D341Med (cell line): ENCODE results near the gene DPM1.

Experiments used
- DNase-seq: peaks from one replicate; pipeline ENCODE4 v3.0.0; 2012; ENCODE audit warnings: low spot score

Gene DPM1

GRCh38 chr20:50957798-50958614 is at the start of gene DPM1:
TSS of gene DPM1 (minus strand) at chr20:50958532. CDS start at chr20:50958523, 9 bp downstream.
- DNase-seq, result peak; percentile 91

GRCh38 chr20:51005214-51005613 is 46.9 kb upstream of the DPM1 start:
- DNase-seq, result no peak

DNA sequence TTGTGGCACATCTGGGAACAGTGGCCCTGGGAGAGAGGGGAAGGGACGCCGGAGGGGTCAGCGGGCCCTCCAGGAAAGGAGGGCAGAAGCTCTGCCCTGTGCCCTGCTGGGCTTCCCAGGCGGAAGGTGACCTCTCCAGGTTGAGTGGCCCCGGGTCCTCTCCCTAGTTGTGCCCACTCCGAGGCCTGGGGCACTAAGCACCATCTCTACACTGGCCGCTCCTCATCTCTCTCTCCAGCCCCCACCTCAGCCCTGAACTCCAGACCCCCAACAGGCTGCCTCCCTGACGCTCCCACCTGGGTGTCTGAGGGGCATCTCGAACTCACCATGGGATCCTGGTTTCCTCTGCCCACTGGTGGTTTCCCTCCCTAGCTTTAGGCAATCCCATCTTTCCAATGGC is 46.4 kb upstream of the DPM1 start:
- no peak for DNase-seq

GRCh38 chr20:51004305-51004727 is 46.0 kb upstream of the DPM1 start:
- no peak for DNase-seq

- no peak for DNase-seq
Observed at GRCh38 chr20:51003753-51004152, 45.4 kb upstream of the DPM1 start.

GRCh38 chr20:51002633-51003032 is 44.3 kb upstream of the DPM1 start:
- DNase-seq, result no peak

- DNase-seq, result no peak
Observed at GRCh38 chr20:51001430-51002265, 43.3 kb upstream of the DPM1 start.

DNA sequence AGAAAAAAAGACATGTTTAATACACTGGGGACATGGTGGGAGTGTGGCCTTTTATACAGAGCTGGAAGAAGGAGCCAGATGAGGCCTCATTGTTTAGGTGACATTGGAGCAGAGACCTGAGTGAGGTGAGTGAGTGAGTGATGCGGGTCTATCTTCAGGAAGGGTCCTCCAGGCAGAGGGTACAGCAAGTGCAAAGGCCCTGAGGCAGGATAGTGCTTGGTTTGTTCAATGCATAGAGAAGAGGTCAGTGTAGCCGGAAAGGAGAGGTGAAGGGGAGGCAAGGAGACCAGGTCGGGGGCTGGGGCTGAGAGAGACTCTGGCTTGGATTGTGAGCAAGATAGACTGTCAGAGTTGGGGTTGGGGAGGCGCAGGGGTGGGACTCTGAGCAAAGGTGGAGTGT is 41.0 kb upstream of the DPM1 start:
- DNase-seq, result no peak

GRCh38 chr20:50996901-50997865 is 38.9 kb upstream of the DPM1 start:
- no peak for DNase-seq

GRCh38 chr20:50995506-50995905 is 37.2 kb upstream of the DPM1 start:
- DNase-seq, result no peak

- no peak for DNase-seq
Observed at GRCh38 chr20:50993876-50994275, 35.5 kb upstream of the DPM1 start.

DNA sequence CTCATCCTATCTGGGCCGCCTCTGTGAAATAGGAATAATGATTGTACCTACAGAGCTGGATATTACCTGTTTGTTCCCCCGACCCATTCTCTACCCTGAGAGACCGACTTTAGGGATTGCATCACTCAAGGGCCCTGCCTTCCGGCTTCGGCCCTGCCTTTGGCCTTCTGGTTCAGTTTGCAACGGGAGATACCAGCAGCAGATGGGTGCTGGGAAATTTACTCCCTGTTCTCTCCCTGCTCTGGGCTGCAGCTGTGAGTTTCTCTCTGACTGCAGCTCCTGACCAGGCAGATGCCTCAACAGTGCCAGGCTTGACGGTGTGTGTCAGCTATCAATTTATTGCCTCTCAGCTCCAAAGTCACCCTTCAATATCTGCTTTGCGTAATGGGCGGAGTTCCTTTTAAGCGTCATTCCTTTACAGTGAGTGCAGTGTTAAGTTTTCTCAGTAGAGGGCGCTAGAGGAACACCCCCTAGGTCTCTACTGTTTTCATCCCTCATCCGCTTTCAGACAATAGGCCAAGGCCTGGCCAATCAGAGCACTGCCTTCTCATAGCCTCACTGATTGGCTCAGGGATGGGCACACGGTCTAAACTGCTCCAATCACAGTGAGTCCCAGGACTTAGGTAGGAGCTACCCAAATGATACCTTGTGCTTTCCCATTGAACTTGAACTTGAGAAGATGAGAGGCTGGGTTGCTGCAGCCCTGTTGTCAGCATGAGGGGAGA is 34.6 kb upstream of the DPM1 start:
- DNase-seq, result peak; percentile 72

DNA sequence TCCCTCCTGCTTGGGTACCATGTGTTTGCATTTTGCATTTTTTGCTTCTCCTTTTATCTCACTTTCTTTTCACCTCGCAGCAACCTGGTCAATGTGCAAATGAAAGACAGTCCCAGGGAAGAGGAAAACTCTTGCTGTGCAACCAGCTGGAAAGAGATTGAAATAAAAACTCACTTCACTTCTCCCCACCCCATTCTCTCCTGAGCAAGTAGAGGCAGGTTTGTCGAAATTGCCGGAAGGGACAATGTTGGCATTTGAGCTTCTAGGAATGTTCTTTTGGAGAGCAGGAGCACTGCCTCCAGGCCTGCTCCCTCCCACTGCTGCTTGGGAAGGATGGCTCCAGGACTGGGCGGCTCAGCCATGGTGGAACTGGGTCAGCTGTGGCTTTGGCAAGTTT is 34.0 kb upstream of the DPM1 start:
- DNase-seq, result no peak

- no peak for DNase-seq
Observed at GRCh38 chr20:50991076-50991475, 32.7 kb upstream of the DPM1 start.

DNA sequence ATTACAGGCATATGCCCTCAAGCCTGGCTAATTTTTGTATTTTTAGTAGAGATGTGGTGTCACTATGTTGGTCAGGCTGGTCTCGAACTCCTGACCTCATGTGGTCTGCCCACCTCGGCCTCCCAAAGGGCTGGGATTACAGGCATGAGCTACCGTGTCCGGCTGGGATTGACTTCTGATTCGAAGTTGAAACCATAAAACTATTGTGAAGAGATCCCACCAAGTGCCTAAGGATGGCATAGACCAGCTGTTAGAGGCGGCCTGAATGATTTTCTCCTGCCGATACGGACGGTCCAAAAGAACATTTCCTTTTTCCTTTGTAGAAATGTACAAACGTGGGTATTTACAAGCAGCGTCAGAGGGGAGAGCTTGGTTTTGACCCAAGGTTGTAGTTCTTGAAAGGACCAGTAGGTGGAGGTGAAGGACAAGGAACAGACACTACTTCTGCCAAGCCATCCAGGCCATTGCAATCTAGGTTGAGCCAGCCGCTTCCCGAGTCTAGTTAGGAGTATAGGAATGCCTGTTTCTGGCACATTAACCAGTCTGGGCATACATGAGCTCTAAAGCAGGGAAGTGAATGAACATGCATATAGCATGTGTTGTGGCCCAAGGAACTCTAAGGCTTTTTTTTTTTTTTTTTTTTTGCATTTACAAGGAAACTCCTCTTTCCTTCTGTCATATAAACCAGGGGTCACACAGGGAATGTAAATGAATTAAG is 29.3 kb upstream of the DPM1 start:
- DNase-seq, result peak; percentile 82

DNA sequence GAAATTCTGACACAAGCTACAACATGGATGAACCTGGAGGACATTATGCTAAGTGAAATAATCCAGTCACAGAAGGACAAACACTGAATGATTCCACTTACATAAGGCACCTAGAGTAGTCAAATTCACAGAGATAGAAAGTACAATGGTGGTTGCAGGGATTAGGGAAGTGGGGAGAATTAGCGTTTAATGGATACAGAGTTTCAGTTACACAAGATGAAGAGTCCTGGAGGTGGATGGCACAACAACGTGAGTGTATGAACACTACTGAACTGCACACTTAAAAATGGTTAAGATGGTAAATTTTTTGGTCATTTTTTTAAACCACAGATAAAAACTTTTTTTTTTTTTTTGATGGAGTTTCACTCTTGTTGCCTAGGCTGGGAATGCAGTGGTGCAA is 25.0 kb upstream of the DPM1 start:
- no peak for DNase-seq

DNA sequence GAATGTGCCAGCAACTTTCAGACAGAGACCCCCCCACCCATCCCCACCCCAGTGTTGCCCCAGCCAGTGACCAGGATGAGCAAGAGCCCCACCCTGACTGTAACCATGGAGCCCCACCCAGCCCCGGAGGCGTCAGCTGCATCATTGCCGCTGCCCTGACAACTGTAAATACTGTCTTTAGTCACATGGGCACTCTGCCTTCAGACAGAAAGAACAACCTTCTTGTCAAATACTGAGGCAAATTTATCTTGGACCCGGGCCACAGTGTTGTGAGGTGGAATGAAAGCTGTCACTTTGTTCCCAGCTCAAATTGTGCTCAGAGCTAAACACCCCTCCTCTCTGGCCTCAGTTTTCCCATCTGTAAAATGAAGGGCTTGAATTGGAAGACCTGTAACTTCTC is 24.0 kb upstream of the DPM1 start:
- DNase-seq, result no peak

DNA sequence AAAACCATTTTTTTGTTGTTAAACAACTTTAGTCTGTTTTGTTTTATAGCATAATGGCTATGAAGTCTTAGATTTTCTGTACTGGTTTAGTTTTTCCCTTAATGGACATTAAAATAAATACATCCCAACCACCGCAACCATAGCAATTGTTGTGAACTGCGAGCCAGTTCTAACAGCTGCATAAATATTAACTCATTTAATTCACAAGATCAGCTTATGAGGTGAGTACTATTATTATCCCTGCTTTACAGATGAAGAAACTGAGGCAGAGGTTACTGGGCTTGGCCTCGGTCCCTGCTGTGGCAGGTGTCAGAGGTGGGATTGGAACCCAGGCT is 23.3 kb upstream of the DPM1 start:
- no peak for DNase-seq

DNA sequence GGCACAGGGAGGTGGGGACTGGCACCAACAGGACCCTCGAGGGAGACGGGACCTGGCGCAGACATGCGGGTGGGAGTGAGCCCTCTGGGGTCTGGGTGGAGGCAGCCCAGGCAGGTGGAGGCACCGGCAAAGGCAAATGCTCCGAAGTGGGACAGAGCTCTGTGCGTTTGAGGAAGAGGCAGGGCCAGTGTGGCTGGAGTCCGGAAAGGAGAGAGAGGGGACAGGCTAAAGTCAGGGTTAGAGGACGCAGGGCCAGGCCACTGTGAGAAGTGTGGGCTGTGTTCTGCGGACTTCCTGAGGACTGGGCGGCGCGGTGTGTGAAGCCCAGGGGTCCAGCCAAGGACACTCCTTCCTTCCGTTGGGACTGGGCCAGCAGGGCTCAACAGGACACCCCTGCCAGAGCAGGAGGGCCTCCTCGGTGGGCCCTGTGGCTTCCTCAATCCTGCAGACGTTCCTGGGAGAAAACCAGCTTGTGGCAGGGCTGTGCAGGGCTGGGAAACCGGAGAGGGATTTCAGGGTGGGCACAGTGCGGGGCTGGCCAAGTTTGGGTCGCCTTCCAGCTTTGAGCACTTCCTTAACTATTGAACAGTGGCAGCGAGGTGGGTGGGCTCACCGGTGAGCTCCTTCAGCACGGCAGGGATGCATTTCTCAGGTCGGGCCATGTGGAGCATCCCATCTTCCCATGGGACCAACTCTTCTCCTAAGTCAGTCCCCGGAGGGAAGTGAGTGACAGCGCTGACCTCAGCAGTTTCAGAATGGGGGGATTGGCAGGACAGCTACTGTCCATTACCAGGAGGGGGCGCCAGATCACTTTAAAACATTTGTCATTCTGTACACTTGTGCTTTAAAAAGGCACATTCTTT is 22.8 kb upstream of the DPM1 start:
- peak; percentile 74 for DNase-seq
